PC-9 (cell line): ENCODE measurements around the gene ERMN.

Experiments
- EZH2 ChIP-seq: fragments of 200-600 bp; sonication (generic); IDR thresholded peaks from 2 replicates; pipeline ENCODE4 v1.8.0; 2017; ENCODE audit warnings: antibody characterized with exemption, low read depth
- TF ChIP-seq, protein P1 (sequence below): fragments of 200-600 bp; sonication (generic); conservative IDR thresholded peaks from 2 replicates; pipeline ENCODE4 v1.6.1; 2017; ENCODE audit warnings: mixed run types, antibody characterized with exemption, mild to moderate bottlenecking, moderate library complexity

DNA sequence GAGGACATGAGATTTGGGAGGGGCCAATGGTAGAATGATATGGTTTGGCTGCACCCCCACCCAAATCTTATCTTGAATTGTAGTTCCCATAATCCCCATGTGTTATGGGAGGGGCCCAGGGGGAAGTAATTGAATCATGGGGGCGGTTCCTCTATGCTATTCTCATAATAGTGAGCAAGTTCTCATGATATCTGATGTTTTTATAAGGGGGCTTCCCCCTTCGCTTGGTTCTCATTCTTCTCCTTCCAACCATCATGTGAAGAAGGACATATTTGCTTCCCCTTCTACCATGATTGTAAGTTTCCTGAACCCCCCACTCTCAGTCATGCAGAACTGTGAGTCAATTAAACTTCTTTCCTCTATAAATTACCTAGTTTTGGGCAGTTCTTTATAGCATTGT lies 37.0 kb upstream of the ERMN start:
- TF ChIP-seq, protein P1, sequence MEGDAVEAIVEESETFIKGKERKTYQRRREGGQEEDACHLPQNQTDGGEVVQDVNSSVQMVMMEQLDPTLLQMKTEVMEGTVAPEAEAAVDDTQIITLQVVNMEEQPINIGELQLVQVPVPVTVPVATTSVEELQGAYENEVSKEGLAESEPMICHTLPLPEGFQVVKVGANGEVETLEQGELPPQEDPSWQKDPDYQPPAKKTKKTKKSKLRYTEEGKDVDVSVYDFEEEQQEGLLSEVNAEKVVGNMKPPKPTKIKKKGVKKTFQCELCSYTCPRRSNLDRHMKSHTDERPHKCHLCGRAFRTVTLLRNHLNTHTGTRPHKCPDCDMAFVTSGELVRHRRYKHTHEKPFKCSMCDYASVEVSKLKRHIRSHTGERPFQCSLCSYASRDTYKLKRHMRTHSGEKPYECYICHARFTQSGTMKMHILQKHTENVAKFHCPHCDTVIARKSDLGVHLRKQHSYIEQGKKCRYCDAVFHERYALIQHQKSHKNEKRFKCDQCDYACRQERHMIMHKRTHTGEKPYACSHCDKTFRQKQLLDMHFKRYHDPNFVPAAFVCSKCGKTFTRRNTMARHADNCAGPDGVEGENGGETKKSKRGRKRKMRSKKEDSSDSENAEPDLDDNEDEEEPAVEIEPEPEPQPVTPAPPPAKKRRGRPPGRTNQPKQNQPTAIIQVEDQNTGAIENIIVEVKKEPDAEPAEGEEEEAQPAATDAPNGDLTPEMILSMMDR, result no peak
- TF ChIP-seq EZH2, result no peak
